Measurements from ENCODE around the gene RNF181. TPM values are rescaled to one million over a fixed set of nuclear protein-coding genes. Genes with fewer than 3 reads are reported as not detected.

RNF181 gene
- total and polyA plus RNA-seq, 2 of the 8 experiments (the other 6 are each of a cell fraction or from before 2014, with no cell fraction given): 97.2 to 514 TPM

DNA sequence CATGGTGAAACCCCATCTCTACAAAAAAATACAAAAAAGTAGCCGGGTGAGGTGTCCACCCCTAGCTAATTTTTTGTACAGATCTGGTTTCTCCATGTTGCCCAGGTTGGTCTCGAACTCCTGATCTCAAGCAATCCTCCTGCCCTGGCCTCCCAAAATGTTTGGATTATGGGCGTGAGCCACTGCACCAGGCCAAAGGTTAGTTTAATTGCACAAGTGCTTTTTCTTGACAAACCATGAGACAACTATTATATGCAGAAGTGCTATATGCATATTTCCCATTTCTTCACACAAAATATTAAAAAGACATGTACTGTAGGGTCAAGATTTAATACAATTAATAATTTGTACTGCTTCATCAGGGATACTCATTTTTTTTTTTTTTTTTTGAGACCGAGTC is 29.3 kb upstream of the RNF181 start:
- no peak overlapping the region for H3K27ac ChIP-seq (ENCODE audit: low read depth, low read length)
- no peak overlapping the region for H2BK15ac ChIP-seq (ENCODE audit: low read length)
- H3K23me2 ChIP-seq (ENCODE audit: low read depth, low read length): no peaks in the 10 kb centered on the region
- no peak overlapping the region for H2AK5ac ChIP-seq (ENCODE audit: low read depth, low read length)
- H3K18ac ChIP-seq (ENCODE audit: extremely low read depth, low read length): no peak overlapping the region
- DNase-seq (ENCODE audit: low read depth in 1 of 2, low spot score in 2 of 2) (no peak), FAIRE-seq (no peak)
- no peak overlapping the region for H3K4me2 ChIP-seq (ENCODE audit: insufficient read depth in 1 of 2, low read depth in 2 of 2, low read length in 2 of 2)
- H4K8ac ChIP-seq (ENCODE audit: extremely low read depth, insufficient read depth, low read length): no peak overlapping the region
- H2BK120ac ChIP-seq (replicated peaks; ENCODE audit: low read depth, low read length): no peak overlapping the region
- ChIA-PET POLR2A (ENCODE audit: partially characterized antibody) (interaction anchor here (2.0 to 38.6 kb wide), 3 partner anchors 11 to 134 kb away, joined by 9 to 1889 read pairs (median 803); partner anchors contain the start of genes CAPG, MAT2A, SH2D6 and VAMP8), CTCF (ENCODE audit: partially characterized antibody) (interaction anchor here (1.0 to 1.9 kb wide), 3 partner anchors 10 to 39 kb away, joined by 3 to 8 read pairs (median 4); no protein-coding TSS in a partner anchor)
- no peak overlapping the region for H3K56ac ChIP-seq (replicated peaks; ENCODE audit: insufficient read length, low read depth, low read length)
- H2AFZ ChIP-seq (ENCODE audit: low read length): no peak overlapping the region
- no peaks in the 10 kb centered on the region for H3K9me3 ChIP-seq (ENCODE audit: insufficient read depth in 2 of 2, low read depth in 1 of 2, low read length in 1 of 2)
- H2BK20ac ChIP-seq (ENCODE audit: low read length): no peak overlapping the region
- no peak overlapping the region for H3K4ac ChIP-seq (replicated peaks; ENCODE audit: insufficient read length, low read depth, low read length)
- no peak overlapping the region for H3K23ac ChIP-seq (ENCODE audit: insufficient read length)
- no peaks in the 10 kb centered on the region for H3K79me1 ChIP-seq (ENCODE audit: low read depth, low read length)
- no peak overlapping the region for H4K5ac ChIP-seq (ENCODE audit: insufficient read length, low read depth, low read length)
- H3K4me1 ChIP-seq (replicated peaks in 1 of 4; ENCODE audit: control insufficient read depth in 3 of 4, insufficient read depth in 4 of 4, low read length in 3 of 4): no peaks in the 10 kb centered on the region
- peaks cover 10 to 15% (median 12%) of the 10 kb centered on the region in 4 experiments for H3K27me3 ChIP-seq (replicated peaks in 1 of 4; ENCODE audit: control insufficient read depth in 3 of 4, extremely low read depth in 1 of 4, insufficient read depth in 3 of 4, low read length in 3 of 4)
- H3K79me2 ChIP-seq (ENCODE audit: control insufficient read depth in 1 of 2, insufficient read depth in 2 of 2, low read length in 2 of 2): no peaks in the 10 kb centered on the region
- no peak overlapping the region for H4K91ac ChIP-seq (replicated peaks; ENCODE audit: insufficient read length, low read length)
- H3K9ac ChIP-seq (replicated peaks in 1 of 4; ENCODE audit: extremely low read depth in 1 of 4, low read depth in 3 of 4, low read length in 3 of 4): no peak overlapping the region
- no peak overlapping the region for H2BK12ac ChIP-seq (ENCODE audit: low read depth, low read length)
- no peak overlapping the region for H3K14ac ChIP-seq (ENCODE audit: insufficient read length)
- H4K20me1 ChIP-seq (replicated peaks in 1 of 2; ENCODE audit: control insufficient read depth in 1 of 2, insufficient read depth in 2 of 2, low read length in 2 of 2): peaks cover 0 to 2% of the 10 kb centered on the region in 2 experiments
- H3K4me3 ChIP-seq (ENCODE audit: extremely low read depth in 1 of 4, insufficient read depth in 2 of 4, low read depth in 3 of 4, low read length in 4 of 4): no peak overlapping the region
- no peaks in the 10 kb centered on the region for H3K36me3 ChIP-seq (ENCODE audit: control insufficient read depth in 2 of 4, insufficient read depth in 4 of 4, low read length in 3 of 4)
- H2BK5ac ChIP-seq (ENCODE audit: low read depth, low read length): no peak overlapping the region
- WGBS, 2 experiments (ENCODE audit: extremely low coverage in 1 of 2, insufficient coverage in 1 of 2, insufficient read length in 1 of 2, insufficient replicate concordance in 2 of 2, low coverage in 1 of 2, low lambda C conversion rate in 2 of 2, missing lambda C conversion rate in 1 of 2): 90% methylated on average over 4 of the region's 4 CpGs; no CpG with 5 or more reads in 1 of the 2 experiments
- no peak for TF ChIP-seq CTCF (IDR thresholded peaks at IDR 0.05; ENCODE audit: control extremely low read depth in 1 of 3, insufficient read depth in 1 of 3, low read depth in 1 of 3, low read length in 3 of 3)
- no peak for TF ChIP-seq TEAD4 (IDR thresholded peaks at IDR 0.05; ENCODE audit: low read depth, low read length)
- TF ChIP-seq RFX5 (IDR thresholded peaks at IDR 0.05; ENCODE audit: borderline replicate concordance, low read depth, low read length): no peak
- no peak for TF ChIP-seq YY1 (IDR thresholded peaks at IDR 0.05; ENCODE audit: low read depth, low read length)
- TF ChIP-seq BACH1 (IDR thresholded peaks at IDR 0.05; ENCODE audit: low read length): no peak
- TF ChIP-seq CBX5 (IDR thresholded peaks at IDR 0.05; ENCODE audit: low read depth, low read length): no peak
- no peak for TF ChIP-seq KDM1A (IDR thresholded peaks at IDR 0.05; ENCODE audit: borderline replicate concordance, low read length)
- no peak for TF ChIP-seq GTF2F1 (IDR thresholded peaks at IDR 0.05; ENCODE audit: borderline replicate concordance, low read depth, low read length)

Measured in H1 (cell line).